Measurements from ENCODE around the gene SERPING1.

GRCh38 chr11:57647960-57648800, 50.7 kb downstream of the SERPING1 start:
- TF ChIP-seq CTCF (conservative IDR thresholded peaks at IDR 0.05 in 1 of 2, IDR thresholded peaks at IDR 0.05 in 1 of 2; ENCODE audit: low read depth in 1 of 2, low read length in 2 of 2) (no peak), EZH2 (IDR thresholded peaks at IDR 0.05; ENCODE audit: low read length, missing control alignments) (no peak)

Measured in fibroblast of lung (primary cell).